BE2C (cell line): Measurements from ENCODE around the gene CHD6.
A peak's percentile ranks its signal among the peaks of the same experiment; 100 is the strongest.

Experiments used
- DNase-seq: peaks from one replicate; pipeline ENCODE4 v3.0.0-alpha.2; 2020
- H3K27me3 ChIP-seq: fragments of 250-450 bp; sonication (Bioruptor Pico); 2 replicates; pipeline ENCODE4 v1.5.1; 2020; ENCODE audit warnings: mild to moderate bottlenecking
- H3K36me3 ChIP-seq: fragments of 250-450 bp; sonication (Bioruptor Pico); 2 replicates; pipeline ENCODE4 v1.5.1; 2020; ENCODE audit warnings: mild to moderate bottlenecking
- H3K4me1 ChIP-seq: fragments of 250-450 bp; sonication (Bioruptor Pico); 2 replicates; pipeline ENCODE4 v1.5.1; 2020
- H3K4me3 ChIP-seq: 2 replicates; pipeline ENCODE4 v1.5.1; 2011; ENCODE audit warnings: low read depth, low read length
- H3K9me3 ChIP-seq: fragments of 250-450 bp; sonication (Bioruptor Pico); 2 replicates; pipeline ENCODE4 v1.5.1; 2020
- TF ChIP-seq, protein P1 (sequence below): IDR thresholded peaks from 2 replicates; pipeline ENCODE4 v1.5.1; 2012; ENCODE audit warnings: mild to moderate bottlenecking, low read depth, low read length

The CHD6 gene

DNA sequence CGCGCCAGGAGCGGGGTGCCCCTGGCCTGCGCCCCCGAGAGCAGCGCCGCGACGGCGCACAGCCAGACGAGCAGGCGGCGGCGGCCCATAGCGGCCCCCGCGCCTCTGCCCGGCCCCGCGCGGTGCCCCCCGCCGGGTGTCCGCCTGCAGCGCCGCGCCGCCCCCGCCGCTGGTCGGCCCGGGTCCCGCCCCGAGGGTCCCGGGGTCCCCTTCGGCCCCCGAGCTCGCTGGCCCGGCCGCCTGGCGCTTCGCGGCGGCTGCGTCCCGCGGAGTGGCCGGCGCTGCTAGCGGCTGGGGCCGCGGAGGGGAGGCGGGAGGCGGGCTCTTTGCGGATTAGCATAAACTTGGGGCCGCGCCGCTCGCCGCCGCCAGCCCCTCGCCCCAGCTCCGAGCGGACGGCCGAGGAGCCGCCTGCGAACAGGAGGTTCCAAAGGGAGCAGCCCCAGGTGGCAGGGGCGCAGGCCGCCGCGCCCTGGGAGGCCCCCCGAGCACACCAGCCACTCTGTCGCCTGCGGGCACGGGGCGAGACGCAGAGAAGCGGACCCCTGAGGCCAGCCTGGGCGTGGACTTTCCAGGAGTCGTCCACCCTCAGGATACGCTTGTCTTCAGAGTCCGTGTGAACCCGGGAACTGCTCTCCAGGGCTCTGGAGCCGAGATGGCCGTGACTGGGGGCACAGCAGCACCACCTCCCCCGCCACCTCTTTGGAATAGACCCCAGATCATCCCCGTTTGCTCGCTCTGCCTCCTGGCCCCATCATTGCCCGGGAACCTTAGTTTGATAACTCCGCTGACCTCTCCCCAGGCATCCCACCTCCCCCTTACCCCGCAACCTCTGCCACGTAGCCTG, 251.4 kb downstream of the CHD6 start, which contains the start of gene EMILIN3:
TSS of gene EMILIN3 (minus strand) at position 273 of the 847 bp plus-strand sequence. CDS start at position 89, 184 bp downstream.
- Histone ChIP-seq H3K4me1 (peaks cover 9% of the 10 kb centered on the region; the same call in 1 of the 2 replicates), H3K4me3 (peak within 1 kb of the TSS; percentile 34), H3K36me3 (no peaks in the 10 kb centered on the region), H3K27me3 (peaks cover 26% of the 10 kb centered on the region), H3K9me3 (no peaks in the 10 kb centered on the region)
- TF ChIP-seq, protein P1, sequence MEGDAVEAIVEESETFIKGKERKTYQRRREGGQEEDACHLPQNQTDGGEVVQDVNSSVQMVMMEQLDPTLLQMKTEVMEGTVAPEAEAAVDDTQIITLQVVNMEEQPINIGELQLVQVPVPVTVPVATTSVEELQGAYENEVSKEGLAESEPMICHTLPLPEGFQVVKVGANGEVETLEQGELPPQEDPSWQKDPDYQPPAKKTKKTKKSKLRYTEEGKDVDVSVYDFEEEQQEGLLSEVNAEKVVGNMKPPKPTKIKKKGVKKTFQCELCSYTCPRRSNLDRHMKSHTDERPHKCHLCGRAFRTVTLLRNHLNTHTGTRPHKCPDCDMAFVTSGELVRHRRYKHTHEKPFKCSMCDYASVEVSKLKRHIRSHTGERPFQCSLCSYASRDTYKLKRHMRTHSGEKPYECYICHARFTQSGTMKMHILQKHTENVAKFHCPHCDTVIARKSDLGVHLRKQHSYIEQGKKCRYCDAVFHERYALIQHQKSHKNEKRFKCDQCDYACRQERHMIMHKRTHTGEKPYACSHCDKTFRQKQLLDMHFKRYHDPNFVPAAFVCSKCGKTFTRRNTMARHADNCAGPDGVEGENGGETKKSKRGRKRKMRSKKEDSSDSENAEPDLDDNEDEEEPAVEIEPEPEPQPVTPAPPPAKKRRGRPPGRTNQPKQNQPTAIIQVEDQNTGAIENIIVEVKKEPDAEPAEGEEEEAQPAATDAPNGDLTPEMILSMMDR, result no peak
- DNase-seq, result peak; percentile 52

DNA sequence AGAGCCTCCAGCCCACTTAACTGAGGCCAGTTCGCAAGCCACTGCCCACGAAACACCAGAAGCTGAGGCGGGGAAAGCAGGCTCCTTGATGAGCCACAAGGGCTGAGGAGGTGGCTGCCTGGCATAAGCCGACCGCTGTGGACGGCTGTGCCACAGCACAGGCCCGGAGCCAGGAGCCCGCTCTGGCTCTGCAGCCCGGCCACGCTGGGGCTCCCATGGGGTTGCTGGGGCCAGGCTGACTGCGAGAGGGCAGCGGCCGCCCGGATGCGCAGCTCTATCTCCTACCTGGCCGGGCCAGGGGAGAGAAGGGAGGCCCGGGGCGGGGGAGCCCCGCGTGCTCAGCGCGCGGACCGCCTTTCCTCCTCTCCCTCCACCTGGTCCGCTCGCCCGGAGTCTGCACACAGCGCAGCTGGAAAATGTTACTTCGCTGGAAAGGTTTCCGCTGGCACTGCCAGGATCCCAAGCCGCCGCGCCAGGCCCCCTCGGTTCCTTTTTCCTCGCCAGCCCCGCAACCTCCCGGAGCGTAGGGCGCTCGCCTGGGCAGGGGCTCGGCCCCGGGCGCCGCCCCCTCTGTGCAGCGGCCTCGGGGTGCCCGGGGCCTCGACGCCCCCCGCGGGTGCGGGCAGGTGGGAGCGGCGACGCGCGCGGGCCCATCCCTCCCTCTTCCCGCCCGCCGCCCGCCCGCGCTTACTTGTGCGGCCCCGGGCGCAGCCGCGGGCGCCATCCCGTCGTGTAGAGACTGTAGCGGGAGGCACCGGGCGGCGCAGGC, 252.2 kb downstream of the CHD6 start:
- TF ChIP-seq, protein P1, result no peak
- DNase-seq, result no peak
- H3K27me3 ChIP-seq, result peaks cover 26% of the 10 kb centered on the region
- peaks cover 9% of the 10 kb centered on the region; the same call in 1 of the 2 replicates for H3K4me1 ChIP-seq
- H3K4me3 ChIP-seq, result peak overlapping the region; percentile 34
- H3K36me3 ChIP-seq, result no peaks in the 10 kb centered on the region
- no peaks in the 10 kb centered on the region for H3K9me3 ChIP-seq

GRCh38 chr20:41364967-41365765, 253.0 kb downstream of the CHD6 start:
- H3K9me3 ChIP-seq, result no peaks in the 10 kb centered on the region
- no peaks in the 10 kb centered on the region for H3K36me3 ChIP-seq
- H3K4me3 ChIP-seq, result no peak overlapping the region
- TF ChIP-seq, protein P1, result no peak
- H3K27me3 ChIP-seq, result peaks cover 26% of the 10 kb centered on the region
- H3K4me1 ChIP-seq, result peaks cover 9% of the 10 kb centered on the region; the same call in 1 of the 2 replicates
- no peak for DNase-seq

GRCh38 chr20:41364236-41364855, 253.8 kb downstream of the CHD6 start:
- H3K27me3 ChIP-seq, result peaks cover 26% of the 10 kb centered on the region
- H3K36me3 ChIP-seq, result no peaks in the 10 kb centered on the region
- TF ChIP-seq, protein P1, result no peak
- no peaks in the 10 kb centered on the region for H3K9me3 ChIP-seq
- no peak overlapping the region for H3K4me3 ChIP-seq
- DNase-seq, result no peak
- H3K4me1 ChIP-seq, result peaks cover 9% of the 10 kb centered on the region; the same call in 1 of the 2 replicates

DNA sequence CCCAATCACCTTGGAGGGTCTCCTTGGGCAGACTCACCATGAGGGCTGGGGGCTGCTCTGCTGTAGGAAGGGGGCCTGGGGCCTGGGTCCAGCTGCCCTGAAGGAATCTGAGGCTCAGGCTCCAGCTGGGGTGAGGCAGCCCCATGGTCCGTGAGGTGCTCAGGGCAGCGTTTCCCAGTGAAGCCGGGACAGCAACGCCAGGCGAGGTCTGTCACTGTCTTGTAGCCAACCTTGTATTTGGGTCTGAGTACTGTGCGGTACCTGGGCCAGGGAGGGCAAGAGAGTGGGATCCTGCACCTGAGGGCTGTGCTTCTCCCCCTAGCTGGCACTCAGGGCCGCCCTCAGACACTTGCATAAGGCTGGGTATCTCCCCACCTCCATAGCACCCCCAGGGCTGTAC, 254.6 kb downstream of the CHD6 start:
- H3K4me1 ChIP-seq, result peaks cover 9% of the 10 kb centered on the region; the same call in 1 of the 2 replicates
- no peaks in the 10 kb centered on the region for H3K36me3 ChIP-seq
- H3K4me3 ChIP-seq, result no peak overlapping the region
- H3K9me3 ChIP-seq, result no peaks in the 10 kb centered on the region
- no peak for DNase-seq
- TF ChIP-seq, protein P1, result no peak
- H3K27me3 ChIP-seq, result peaks cover 26% of the 10 kb centered on the region
